ENCODE results near the gene PPP1R12C. TPM values are rescaled to one million over a fixed set of nuclear protein-coding genes. Genes with fewer than 3 reads are reported as not detected.

The PPP1R12C gene
- total RNA-seq, 1 experiment from 2014 or later = 79.9 TPM

DNA sequence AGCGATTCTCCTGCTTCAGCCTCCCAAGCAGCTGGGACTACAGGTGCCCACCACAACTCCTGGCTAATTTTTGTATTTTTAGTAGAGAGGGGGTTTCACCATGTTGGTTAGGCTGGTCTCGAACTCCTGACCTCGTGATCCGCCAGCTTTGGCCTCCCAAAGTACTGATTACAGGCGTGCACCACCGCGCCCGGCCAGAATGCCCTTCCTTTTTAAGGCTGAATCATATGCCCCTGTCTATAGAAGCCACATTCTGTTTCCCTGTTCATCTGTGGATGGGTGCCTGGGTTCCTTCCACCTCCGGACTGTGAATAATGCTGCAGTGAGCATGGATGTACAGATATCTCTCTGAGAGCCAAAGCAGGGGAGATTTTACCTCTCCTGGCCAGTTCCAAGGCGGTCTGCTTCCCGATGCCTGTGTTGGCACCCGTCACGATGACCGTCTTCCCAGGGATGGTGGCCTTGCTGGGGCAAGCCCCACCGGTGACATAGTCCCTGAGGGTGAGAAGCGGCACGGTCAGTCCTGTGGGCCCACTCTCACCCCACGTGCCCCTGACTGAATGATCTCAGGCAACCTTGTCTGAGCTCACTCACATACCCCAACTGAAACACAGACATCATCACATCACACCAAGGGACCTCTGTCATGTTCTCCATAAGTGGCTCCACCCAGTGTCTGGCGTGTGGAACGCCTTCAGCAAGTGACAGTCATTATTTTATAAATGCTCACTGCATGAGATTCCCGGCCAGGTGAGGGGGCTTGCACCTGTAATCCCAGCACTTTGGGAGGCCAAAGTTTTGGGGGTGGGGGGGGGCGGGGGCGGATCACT is 58.4 kb downstream of the PPP1R12C start:
- no peaks in the 10 kb centered on the region for H3K9me3 Mint-ChIP-seq
- Histone ChIP-seq H2BK12ac (ENCODE audit: insufficient read length, low read depth, low read length) (no peak overlapping the region), H2BK5ac (ENCODE audit: insufficient read length, low read length) (no peak overlapping the region), H4K8ac (replicated peaks; ENCODE audit: insufficient read length, low read depth, low read length) (no peak overlapping the region), H3K27ac (ENCODE audit: insufficient read length, low read depth, low read length) (no peak overlapping the region), H3K79me1 (ENCODE audit: insufficient read depth, low read depth, low read length, poor library complexity, severe bottlenecking) (no peaks in the 10 kb centered on the region), H3K23ac (ENCODE audit: insufficient read length, low read depth, low read length) (no peak overlapping the region), H2AFZ (ENCODE audit: low read length) (no peak overlapping the region), H3K4ac (ENCODE audit: low read depth, low read length) (no peak overlapping the region), H4K20me1 (ENCODE audit: control insufficient read depth, insufficient read depth, insufficient read length) (no peaks in the 10 kb centered on the region), H3K18ac (ENCODE audit: insufficient read length, low read depth, low read length) (no peak overlapping the region), H3K56ac (ENCODE audit: insufficient read length, low read depth, low read length) (no peak overlapping the region), H2AK5ac (ENCODE audit: insufficient read length, low read length) (no peak overlapping the region), H3K79me2 (ENCODE audit: insufficient read depth, low read length) (no peaks in the 10 kb centered on the region; the same call in 1 of the 2 replicates), H4K91ac (ENCODE audit: insufficient read length, low read depth, low read length) (no peak overlapping the region), H3K9me3 (ENCODE audit: control insufficient read depth, low read depth, low read length) (no peaks in the 10 kb centered on the region), H2BK20ac (ENCODE audit: low read depth, low read length, poor library complexity, severe bottlenecking) (no peak overlapping the region), H3T11ph (ENCODE audit: low read length) (no peak overlapping the region), H3K4me2 (ENCODE audit: insufficient read depth, insufficient read length, low read length) (no peak overlapping the region), H3K9ac (ENCODE audit: extremely low read depth, insufficient read length, low read length) (no peak overlapping the region), H3K27me3 (ENCODE audit: insufficient read depth, low read length) (no peaks in the 10 kb centered on the region), H4K5ac (ENCODE audit: insufficient read length, low read depth, low read length) (no peak overlapping the region), H2BK15ac (ENCODE audit: low read depth, low read length) (no peak overlapping the region), H3K14ac (ENCODE audit: insufficient read depth, low read length) (no peak overlapping the region), H2BK120ac (ENCODE audit: low read depth, low read length, poor library complexity, severe bottlenecking) (no peak overlapping the region), H3K4me1 (ENCODE audit: insufficient read depth, low read length) (no peaks in the 10 kb centered on the region), H3K23me2 (ENCODE audit: insufficient read length, low read depth, low read length, poor library complexity, severe bottlenecking) (peaks cover 3% of the 10 kb centered on the region)
- H3K4me3 Mint-ChIP-seq = no peak overlapping the region; a peak in 1 of 5 replicates
- H3K4me1 Mint-ChIP-seq = peaks cover 5 to 6% of the 10 kb centered on the region in 2 experiments
- peaks cover 30 to 45% (median 40%) of the 10 kb centered on the region in 3 experiments for H3K36me3 Mint-ChIP-seq (ENCODE audit: insufficient read depth in 1 of 3, low read depth in 3 of 3)
- TF ChIP-seq, protein P1, sequence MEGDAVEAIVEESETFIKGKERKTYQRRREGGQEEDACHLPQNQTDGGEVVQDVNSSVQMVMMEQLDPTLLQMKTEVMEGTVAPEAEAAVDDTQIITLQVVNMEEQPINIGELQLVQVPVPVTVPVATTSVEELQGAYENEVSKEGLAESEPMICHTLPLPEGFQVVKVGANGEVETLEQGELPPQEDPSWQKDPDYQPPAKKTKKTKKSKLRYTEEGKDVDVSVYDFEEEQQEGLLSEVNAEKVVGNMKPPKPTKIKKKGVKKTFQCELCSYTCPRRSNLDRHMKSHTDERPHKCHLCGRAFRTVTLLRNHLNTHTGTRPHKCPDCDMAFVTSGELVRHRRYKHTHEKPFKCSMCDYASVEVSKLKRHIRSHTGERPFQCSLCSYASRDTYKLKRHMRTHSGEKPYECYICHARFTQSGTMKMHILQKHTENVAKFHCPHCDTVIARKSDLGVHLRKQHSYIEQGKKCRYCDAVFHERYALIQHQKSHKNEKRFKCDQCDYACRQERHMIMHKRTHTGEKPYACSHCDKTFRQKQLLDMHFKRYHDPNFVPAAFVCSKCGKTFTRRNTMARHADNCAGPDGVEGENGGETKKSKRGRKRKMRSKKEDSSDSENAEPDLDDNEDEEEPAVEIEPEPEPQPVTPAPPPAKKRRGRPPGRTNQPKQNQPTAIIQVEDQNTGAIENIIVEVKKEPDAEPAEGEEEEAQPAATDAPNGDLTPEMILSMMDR (conservative IDR thresholded peaks at IDR 0.05) = no peak
- DNase-seq = no peak
- WGBS (ENCODE audit: extremely low coverage, insufficient read length, low lambda C conversion rate) = no CpG with 5 or more reads among the region's 23 CpGs
- H3K27ac Mint-ChIP-seq = no peak overlapping the region
- peaks cover 10% of the 10 kb centered on the region for H3K27me3 Mint-ChIP-seq (ENCODE audit: low read depth)

All from H9 (cell line).